GM12891 (cell line): ENCODE measurements around the gene HDLBP.

Experiments
- POLR2A ChIP-seq: IDR thresholded peaks from 2 replicates; pipeline ENCODE4 v1.6.1; 2011; ENCODE audit warnings: low read depth, low read length, control low read depth
- SPI1 ChIP-seq: IDR thresholded peaks from 2 replicates; pipeline ENCODE4 v1.6.1; 2011; ENCODE audit warnings: low read depth, low read length, control low read depth

- no peak for TF ChIP-seq SPI1
- no peak for TF ChIP-seq POLR2A
Observed at GRCh38 chr2:241334813-241335212, 19.3 kb upstream of the HDLBP start.
